Mesenchymal stem cell (in vitro differentiated cells and primary cell): ENCODE results near the gene HSF2.

Source experiments
- DNase-seq: peaks from one replicate; pipeline ENCODE4 v3.0.0-alpha.2; 2013
- H2AFZ ChIP-seq: one replicate; pipeline ENCODE4 v1.6.1; 2013; ENCODE audit warnings: low read depth, mild to moderate bottlenecking, control low read depth, inconsistent platforms, low read length, moderate library complexity
- H2AK5ac ChIP-seq: 2 replicates; pipeline ENCODE4 v1.6.1; 2013; ENCODE audit warnings: low read length, moderate library complexity, mild to moderate bottlenecking, inconsistent platforms; ENCODE audit not compliant: severe bottlenecking
- H2BK120ac ChIP-seq: one replicate; pipeline ENCODE4 v1.6.1; 2013; ENCODE audit warnings: low read depth, mild to moderate bottlenecking, inconsistent platforms, low read length, moderate library complexity
- H2BK12ac ChIP-seq, 2 experiments: one replicate each; pipeline ENCODE4 v1.6.1; 2013; ENCODE audit warnings: inconsistent platforms in 2 of 2, low read length in 2 of 2, mild to moderate bottlenecking in 2 of 2, moderate library complexity in 2 of 2, control low read depth in 1 of 2
- H2BK15ac ChIP-seq: one replicate; pipeline ENCODE4 v1.6.1; 2013; ENCODE audit warnings: mild to moderate bottlenecking, low read depth, inconsistent platforms; ENCODE audit not compliant: poor library complexity, severe bottlenecking
- H2BK5ac ChIP-seq: 2 replicates; pipeline ENCODE4 v1.6.1; 2013; ENCODE audit warnings: low read depth, mild to moderate bottlenecking, low read length, control low read depth, inconsistent platforms; ENCODE audit not compliant: poor library complexity, severe bottlenecking
- H3K14ac ChIP-seq, 2 experiments: one replicate each; pipeline ENCODE4 v1.6.1; 2013; ENCODE audit warnings: inconsistent platforms in 2 of 2, low read length in 2 of 2, control low read depth in 1 of 2, mild to moderate bottlenecking in 1 of 2, moderate library complexity in 1 of 2
- H3K18ac ChIP-seq, 2 experiments: one replicate each; pipeline ENCODE4 v1.6.1; 2013; ENCODE audit warnings: inconsistent platforms in 2 of 2, low read length in 2 of 2, control low read depth in 1 of 2, low read depth in 1 of 2, mild to moderate bottlenecking in 1 of 2
- H3K23ac ChIP-seq, 2 experiments: one replicate each; pipeline ENCODE4 v1.6.1; 2013; ENCODE audit warnings: inconsistent platforms in 2 of 2, low read length in 2 of 2, mild to moderate bottlenecking in 2 of 2, moderate library complexity in 2 of 2, control low read depth in 1 of 2
- H3K27ac ChIP-seq: 2 replicates; pipeline ENCODE4 v1.5.1; 2013; ENCODE audit warnings: mild to moderate bottlenecking, moderate library complexity, low read length, control low read depth, inconsistent platforms; ENCODE audit not compliant: poor library complexity, severe bottlenecking
- H3K27me3 ChIP-seq, 2 experiments: 2 replicates each; pipeline versions ENCODE4 v1.6.1 to v1.7.0; 2013; ENCODE audit warnings: low read length in 2 of 2, mild to moderate bottlenecking in 2 of 2, moderate library complexity in 2 of 2, control low read depth in 1 of 2, inconsistent platforms in 1 of 2; ENCODE audit not compliant: control insufficient read depth in 1 of 2, insufficient read depth in 1 of 2
- H3K36me3 ChIP-seq, 2 experiments: 2 replicates each; pipeline versions ENCODE4 v1.6.1 to v1.7.0; 2013; ENCODE audit warnings: low read length in 2 of 2, control low read depth in 1 of 2, inconsistent platforms in 1 of 2, low read depth in 1 of 2, mild to moderate bottlenecking in 1 of 2; ENCODE audit not compliant: insufficient read depth in 2 of 2, control insufficient read depth in 1 of 2
- H3K4ac ChIP-seq, 2 experiments: one replicate each; pipeline ENCODE4 v1.6.1; 2013; ENCODE audit warnings: inconsistent platforms in 2 of 2, low read length in 2 of 2, mild to moderate bottlenecking in 2 of 2, moderate library complexity in 2 of 2, control low read depth in 1 of 2, low read depth in 1 of 2
- H3K4me1 ChIP-seq: 2 replicates; pipeline ENCODE4 v1.6.1; 2013; ENCODE audit warnings: low read depth, low read length, control low read depth; ENCODE audit not compliant: control insufficient read depth, insufficient read depth
- H3K4me2 ChIP-seq: 2 replicates; pipeline ENCODE4 v1.6.1; 2013; ENCODE audit warnings: low read length, mild to moderate bottlenecking, inconsistent platforms; ENCODE audit not compliant: poor library complexity, severe bottlenecking
- H3K4me3 ChIP-seq, 2 experiments: 2 replicates each; pipeline versions ENCODE4 v1.5.1 to v1.7.0; 2013; ENCODE audit warnings: low read length in 2 of 2, mild to moderate bottlenecking in 2 of 2, control low read depth in 1 of 2, low read depth in 1 of 2; ENCODE audit not compliant: insufficient read depth in 1 of 2
- H3K79me1 ChIP-seq: replicated peaks from 2 replicates; pipeline ENCODE4 v1.6.1; 2013; ENCODE audit warnings: mild to moderate bottlenecking, control low read depth, low read length, inconsistent platforms; ENCODE audit not compliant: poor library complexity, severe bottlenecking
- H3K9ac ChIP-seq: 2 replicates; pipeline ENCODE4 v1.7.0; 2013; ENCODE audit warnings: mild to moderate bottlenecking, low read length, moderate library complexity
- H3K9me3 ChIP-seq: 2 replicates; pipeline ENCODE4 v1.7.0; 2013; ENCODE audit warnings: mild to moderate bottlenecking, low read length; ENCODE audit not compliant: control insufficient read depth
- H4K8ac ChIP-seq: one replicate; pipeline ENCODE4 v1.6.1; 2013; ENCODE audit warnings: inconsistent platforms, mild to moderate bottlenecking, low read length, moderate library complexity
- H4K91ac ChIP-seq: one replicate; pipeline ENCODE4 v1.6.1; 2013; ENCODE audit warnings: mild to moderate bottlenecking, low read length, inconsistent platforms
- WGBS: methylation state at CpG from one replicate; pipeline ENCODE4 v1.1.7; 2013; ENCODE audit warnings: mixed read lengths; 5-methylcytosine and 5-hydroxymethylcytosine counted together

HSF2 gene

DNA sequence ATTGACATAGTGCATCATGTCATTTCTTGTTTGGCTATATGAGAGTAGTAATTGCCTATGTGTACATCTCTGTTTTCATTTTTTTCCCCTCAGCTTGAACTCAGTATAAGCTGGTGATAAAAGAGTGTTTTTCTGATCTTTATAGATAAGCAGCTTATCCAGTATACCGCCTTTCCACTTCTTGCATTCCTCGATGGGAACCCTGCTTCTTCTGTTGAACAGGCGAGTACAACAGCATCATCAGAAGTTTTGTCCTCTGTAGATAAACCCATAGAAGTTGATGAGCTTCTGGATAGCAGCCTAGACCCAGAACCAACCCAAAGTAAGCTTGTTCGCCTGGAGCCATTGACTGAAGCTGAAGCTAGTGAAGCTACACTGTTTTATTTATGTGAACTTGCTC, 32.3 kb downstream of the HSF2 start:
- Histone ChIP-seq H3K79me1 (peaks cover 2% of the 10 kb centered on the region), H2BK5ac (no peak overlapping the region), H3K4ac (no peak overlapping the region), H3K27ac (no peak overlapping the region), H3K27me3 (no peaks in the 10 kb centered on the region), H4K91ac (no peak overlapping the region), H3K36me3 (peaks cover 2 to 80% of the 10 kb centered on the region in 2 experiments), H3K4me3 (no peak overlapping the region), H3K4me2 (no peak overlapping the region), H3K23ac (no peak overlapping the region), H3K18ac (no peak overlapping the region), H3K9me3 (no peaks in the 10 kb centered on the region), H4K8ac (no peak overlapping the region), H2AK5ac (no peak overlapping the region), H3K14ac (no peak overlapping the region), H2BK15ac (no peak overlapping the region), H2AFZ (no peak overlapping the region), H2BK12ac (no peak overlapping the region), H3K4me1 (no peaks in the 10 kb centered on the region), H3K9ac (no peak overlapping the region), H2BK120ac (no peak overlapping the region)
- 98% methylated on average over 4 of the region's 4 CpGs for WGBS
- DNase-seq: no peak

GRCh38 chr6:122432816-122433215, 33.4 kb downstream of the HSF2 start:
- H3K4me2 ChIP-seq: no peak overlapping the region
- H4K91ac ChIP-seq: no peak overlapping the region
- no peaks in the 10 kb centered on the region for H3K27me3 ChIP-seq
- no peak overlapping the region for H2AFZ ChIP-seq
- H3K14ac ChIP-seq: no peak overlapping the region
- H4K8ac ChIP-seq: no peak overlapping the region
- peaks cover 3 to 80% of the 10 kb centered on the region in 2 experiments for H3K36me3 ChIP-seq
- H3K23ac ChIP-seq: no peak overlapping the region
- H2BK5ac ChIP-seq: no peak overlapping the region
- no peak overlapping the region for H3K9ac ChIP-seq
- H3K79me1 ChIP-seq: peaks cover 4% of the 10 kb centered on the region
- no peak overlapping the region for H3K27ac ChIP-seq
- no peak overlapping the region for H3K4me3 ChIP-seq
- WGBS: 100% methylated on average over 2 of the region's 3 CpGs
- H3K4ac ChIP-seq: no peak overlapping the region
- H3K9me3 ChIP-seq: peaks cover under 1% of the 10 kb centered on the region
- H3K18ac ChIP-seq: no peak overlapping the region
- DNase-seq: no peak
- no peak overlapping the region for H2BK15ac ChIP-seq
- H3K4me1 ChIP-seq: no peaks in the 10 kb centered on the region
- H2AK5ac ChIP-seq: no peak overlapping the region
- H2BK120ac ChIP-seq: no peak overlapping the region
- H2BK12ac ChIP-seq: no peak overlapping the region

DNA sequence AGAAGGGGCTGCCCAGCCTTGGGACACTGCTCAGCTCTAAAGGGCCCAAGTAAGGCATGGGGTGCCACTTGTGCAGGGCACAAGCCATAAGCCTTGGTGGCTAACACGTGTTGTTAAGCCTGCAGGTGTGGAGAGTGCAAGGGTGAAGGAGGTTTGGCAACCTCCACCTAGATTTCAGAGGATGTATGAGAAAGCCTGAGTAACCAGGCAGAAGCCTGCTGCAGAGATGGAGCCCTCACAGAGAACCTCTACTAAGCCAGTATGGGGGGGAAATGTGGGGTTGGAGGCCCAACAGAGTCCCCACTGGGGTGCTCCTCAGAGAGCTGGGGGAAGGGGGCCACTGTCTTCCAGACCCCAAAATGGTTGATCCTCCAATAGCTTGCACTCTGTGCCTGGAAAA, 39.5 kb downstream of the HSF2 start:
- Histone ChIP-seq H3K9ac (no peak overlapping the region), H2AK5ac (no peak overlapping the region), H4K8ac (no peak overlapping the region), H2BK120ac (no peak overlapping the region), H2BK12ac (no peak overlapping the region), H3K18ac (no peak overlapping the region), H3K4me3 (no peak overlapping the region), H2AFZ (no peak overlapping the region), H3K4me1 (no peaks in the 10 kb centered on the region), H3K4me2 (no peak overlapping the region), H2BK5ac (no peak overlapping the region), H3K14ac (no peak overlapping the region), H3K36me3 (peaks cover 15 to 85% of the 10 kb centered on the region in 2 experiments), H3K4ac (no peak overlapping the region), H3K79me1 (peaks cover 10% of the 10 kb centered on the region), H3K27ac (no peak overlapping the region), H2BK15ac (no peak overlapping the region), H3K23ac (no peak overlapping the region), H3K27me3 (no peaks in the 10 kb centered on the region), H3K9me3 (peaks cover 6% of the 10 kb centered on the region), H4K91ac (no peak overlapping the region)
- 96% methylated on average over 1 of the region's 1 CpG for WGBS
- no peak for DNase-seq

DNA sequence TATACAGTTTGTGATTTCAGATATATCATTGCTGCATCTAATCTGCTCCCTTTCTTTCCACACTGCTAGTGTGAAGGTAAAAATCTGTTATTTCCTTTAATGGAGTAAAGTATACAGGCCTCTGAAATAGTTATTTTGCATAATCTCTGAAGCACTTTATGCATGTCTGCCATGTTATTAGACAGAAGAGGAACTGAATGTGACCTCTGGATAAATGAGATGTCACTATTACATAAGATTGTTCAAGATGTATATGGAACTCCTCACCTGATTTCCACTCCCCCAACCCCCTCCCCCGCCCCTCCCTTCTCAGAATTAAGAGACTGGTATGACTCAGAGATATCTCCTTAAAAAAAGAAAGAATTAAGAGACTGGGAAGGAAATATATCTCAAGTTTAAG, 45.8 kb downstream of the HSF2 start:
- no peak overlapping the region for H3K14ac ChIP-seq
- peaks cover 2% of the 10 kb centered on the region for H3K79me1 ChIP-seq
- H2BK12ac ChIP-seq: no peak overlapping the region
- H3K23ac ChIP-seq: no peak overlapping the region
- peaks cover 10 to 96% of the 10 kb centered on the region in 2 experiments for H3K36me3 ChIP-seq
- no peak overlapping the region for H4K91ac ChIP-seq
- peaks cover 2% of the 10 kb centered on the region for H3K4me1 ChIP-seq
- no peak overlapping the region for H2AK5ac ChIP-seq
- no peak overlapping the region for H3K4ac ChIP-seq
- no peak overlapping the region for H2BK120ac ChIP-seq
- no peak overlapping the region for H3K9ac ChIP-seq
- no peaks in the 10 kb centered on the region for H3K27me3 ChIP-seq
- H3K4me3 ChIP-seq: no peak overlapping the region
- H3K27ac ChIP-seq: no peak overlapping the region
- no CpG with 5 or more reads among the region's 1 CpG for WGBS
- H2BK15ac ChIP-seq: no peak overlapping the region
- H2AFZ ChIP-seq: no peak overlapping the region
- no peak overlapping the region for H2BK5ac ChIP-seq
- DNase-seq: no peak
- H3K4me2 ChIP-seq: no peak overlapping the region
- H4K8ac ChIP-seq: no peak overlapping the region
- no peaks in the 10 kb centered on the region for H3K9me3 ChIP-seq
- H3K18ac ChIP-seq: no peak overlapping the region
